ENCODE results near the gene HMGCL.

DNA sequence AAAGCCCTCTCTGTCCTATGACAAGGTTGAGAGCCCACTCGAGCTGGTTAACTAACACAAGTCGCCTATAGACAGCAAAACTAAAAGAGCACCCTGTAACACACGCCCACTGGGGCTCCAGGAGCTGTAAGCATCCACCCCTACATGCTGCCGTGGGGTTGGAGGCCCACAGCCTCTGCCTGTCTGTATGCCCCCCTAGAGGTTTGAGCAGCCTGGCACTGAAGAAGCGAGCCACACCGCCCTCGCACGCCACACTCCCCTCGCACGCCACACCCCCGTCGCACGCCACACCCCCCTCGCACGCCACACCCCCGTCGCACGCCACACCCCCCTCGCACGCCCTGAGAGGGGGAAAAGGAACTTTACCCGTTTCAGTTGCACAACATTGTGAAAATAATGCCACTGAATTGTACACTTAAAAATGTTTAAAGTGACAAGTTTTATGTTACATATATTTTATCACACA lies 13.2 kb upstream of the HMGCL start:
- TF ChIP-seq, protein P1, sequence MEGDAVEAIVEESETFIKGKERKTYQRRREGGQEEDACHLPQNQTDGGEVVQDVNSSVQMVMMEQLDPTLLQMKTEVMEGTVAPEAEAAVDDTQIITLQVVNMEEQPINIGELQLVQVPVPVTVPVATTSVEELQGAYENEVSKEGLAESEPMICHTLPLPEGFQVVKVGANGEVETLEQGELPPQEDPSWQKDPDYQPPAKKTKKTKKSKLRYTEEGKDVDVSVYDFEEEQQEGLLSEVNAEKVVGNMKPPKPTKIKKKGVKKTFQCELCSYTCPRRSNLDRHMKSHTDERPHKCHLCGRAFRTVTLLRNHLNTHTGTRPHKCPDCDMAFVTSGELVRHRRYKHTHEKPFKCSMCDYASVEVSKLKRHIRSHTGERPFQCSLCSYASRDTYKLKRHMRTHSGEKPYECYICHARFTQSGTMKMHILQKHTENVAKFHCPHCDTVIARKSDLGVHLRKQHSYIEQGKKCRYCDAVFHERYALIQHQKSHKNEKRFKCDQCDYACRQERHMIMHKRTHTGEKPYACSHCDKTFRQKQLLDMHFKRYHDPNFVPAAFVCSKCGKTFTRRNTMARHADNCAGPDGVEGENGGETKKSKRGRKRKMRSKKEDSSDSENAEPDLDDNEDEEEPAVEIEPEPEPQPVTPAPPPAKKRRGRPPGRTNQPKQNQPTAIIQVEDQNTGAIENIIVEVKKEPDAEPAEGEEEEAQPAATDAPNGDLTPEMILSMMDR (IDR thresholded peaks at IDR 0.05) = no peak
- no peak for TF ChIP-seq ZFX (IDR thresholded peaks at IDR 0.05; ENCODE audit: borderline replicate concordance)
